G401 (cell line): ENCODE measurements around the gene ARHGAP15. TPM values are rescaled to one million over a fixed set of nuclear protein-coding genes. Genes with fewer than 3 reads are reported as not detected.

Experiments
- DNase-seq: peaks from one replicate; pipeline ENCODE4 v3.0.0-alpha.2; 2015; ENCODE audit warnings: low spot score
- in situ Hi-C: cut with HindIII; loops from 2 replicates; pipeline ENCODE4 v1.10.0; 2016; ENCODE audit warnings: low sequenced_read_pairs, mixed read lengths
- total RNA-seq: library from RNA; depleted of rRNA; stranded (reverse); fragments of >200 nt; shearing (Covaris generic); gene quantifications from 2 replicates; pipeline ENCODE4 v1.2.3, GENCODE V29; 2014

Gene ARHGAP15
- total RNA-seq, 1 experiment from 2014 or later, result not detected

DNA sequence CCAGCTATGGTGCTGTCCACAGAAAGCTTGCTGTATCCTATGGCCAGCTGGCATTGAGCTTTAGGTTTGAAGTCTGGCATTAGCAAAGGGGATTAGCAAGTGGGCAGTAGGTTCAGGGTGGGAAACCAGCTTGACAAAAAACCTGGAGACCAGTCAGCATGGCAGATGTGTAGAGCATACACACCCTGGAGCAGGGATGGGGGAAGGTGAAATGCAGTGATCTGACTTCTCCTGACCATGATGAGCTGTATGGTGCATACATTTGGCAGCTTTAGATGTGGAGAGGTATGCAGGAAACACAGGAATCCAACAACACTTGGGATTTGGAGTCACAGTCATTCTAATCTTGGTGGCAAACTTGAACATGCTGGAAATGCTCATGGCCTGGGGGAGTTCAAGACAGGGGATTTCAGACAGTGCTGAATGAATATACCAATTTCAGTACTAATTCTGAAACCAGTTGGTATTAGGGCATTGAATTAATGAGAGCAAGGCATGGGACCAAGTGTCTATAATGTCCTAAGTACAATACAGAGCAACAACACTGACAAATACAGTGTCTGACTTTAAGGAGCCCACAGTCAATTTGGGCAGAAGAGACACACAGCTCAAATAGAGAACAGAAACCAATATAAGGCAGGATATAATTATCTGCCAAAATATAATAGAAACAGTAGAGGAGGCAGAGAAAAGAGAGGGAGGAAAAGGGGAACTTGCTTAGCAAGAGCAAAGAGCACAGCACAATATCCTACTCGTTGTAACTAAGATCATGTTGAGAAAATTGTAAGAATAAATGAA, 11.8 kb downstream of the ARHGAP15 start:
- DNase-seq, result no peak
- in situ Hi-C loops, result no loop called here

DNA sequence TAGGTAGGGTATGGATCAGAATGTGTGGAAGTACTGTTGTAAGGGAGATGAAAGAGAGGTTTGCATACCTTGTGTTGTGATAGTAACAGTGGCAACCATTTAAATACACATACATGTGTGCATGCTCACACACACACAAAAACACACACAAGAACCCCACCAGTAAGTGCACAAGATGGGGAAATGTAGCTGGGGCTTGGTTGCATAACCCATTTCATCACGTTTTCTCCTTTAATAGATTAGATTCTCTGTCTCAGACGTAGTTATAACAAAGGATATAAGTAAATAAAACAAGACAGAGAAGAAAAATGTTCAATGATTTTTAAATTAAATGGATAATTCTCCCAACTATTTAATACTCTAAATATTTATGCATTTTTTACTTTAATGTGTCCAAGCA, 13.4 kb downstream of the ARHGAP15 start:
- in situ Hi-C loops, result no loop called here
- DNase-seq, result no peak

DNA sequence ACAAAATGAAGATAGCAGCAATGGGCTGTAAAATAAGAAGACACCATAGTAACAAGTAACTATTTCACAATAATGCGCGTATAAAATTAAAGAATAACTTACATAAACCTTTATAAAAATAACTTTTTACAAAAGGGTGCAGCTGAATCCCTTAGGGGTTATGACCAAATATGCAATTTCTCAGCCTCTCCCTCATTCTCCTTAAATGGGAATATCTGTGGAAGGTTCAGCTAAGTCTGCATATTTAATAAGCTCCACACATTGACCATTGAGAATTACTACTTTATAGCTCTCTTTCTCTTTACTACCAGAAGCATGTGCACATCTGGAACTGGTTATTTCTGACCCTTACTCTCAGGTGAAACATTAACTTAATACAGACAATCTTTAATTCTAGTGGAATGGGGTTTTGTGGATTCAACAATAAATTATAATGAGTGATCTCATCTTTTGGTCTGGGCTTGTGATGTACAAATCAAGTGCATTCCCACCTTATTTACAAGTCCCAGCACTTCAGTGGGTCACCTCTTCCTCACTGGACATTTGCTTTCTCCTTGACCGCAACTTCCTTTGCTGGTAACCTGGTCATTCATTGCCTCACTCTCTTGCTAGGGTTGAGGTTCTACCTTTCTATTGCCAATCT, 15.7 kb downstream of the ARHGAP15 start:
- no peak for DNase-seq
- in situ Hi-C loops, result no loop called here

DNA sequence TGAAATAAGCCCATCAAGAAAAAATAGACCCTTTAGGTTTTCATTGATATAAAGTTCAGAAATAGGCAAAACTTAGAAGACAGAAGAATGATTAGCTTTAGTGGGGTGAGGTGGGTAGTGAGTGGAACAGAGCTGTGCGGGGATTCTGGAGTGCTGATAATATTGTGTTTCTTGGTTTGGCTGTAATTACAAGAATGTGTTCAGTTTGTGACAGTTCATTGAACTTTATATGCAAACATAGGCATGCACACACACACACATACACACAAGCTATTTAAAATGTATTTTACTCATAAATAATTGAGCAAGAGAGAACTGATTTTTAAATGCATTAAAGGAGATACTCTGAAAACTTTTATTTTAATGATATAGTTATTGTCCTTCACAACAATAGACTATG, 17.1 kb downstream of the ARHGAP15 start:
- in situ Hi-C loops, result no loop called here
- no peak for DNase-seq

- in situ Hi-C loops, result no loop called here
- no peak for DNase-seq
These were observed 17.8 kb downstream of the ARHGAP15 start for GRCh38 chr2:143146815-143147530.

DNA sequence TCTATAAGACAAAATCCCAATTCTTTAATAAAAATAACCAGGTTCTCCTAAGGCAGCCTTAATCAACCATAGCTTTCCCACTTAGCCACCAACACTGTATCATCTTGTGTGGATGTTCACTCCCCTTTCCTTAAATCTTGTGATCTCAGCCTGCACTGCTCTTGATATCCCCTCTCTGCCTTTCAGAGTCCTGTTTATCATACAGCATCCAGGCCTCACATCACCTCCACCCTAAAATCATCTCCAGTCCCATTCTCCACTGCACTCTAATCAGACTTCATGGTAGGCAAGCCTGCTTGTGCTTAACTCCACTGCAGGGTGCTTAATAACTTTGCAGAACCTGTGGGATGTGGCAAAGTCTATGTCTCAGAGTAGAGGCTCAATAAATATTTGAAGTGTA, 18.8 kb downstream of the ARHGAP15 start:
- no peak for DNase-seq
- in situ Hi-C loops, result no loop called here

DNA sequence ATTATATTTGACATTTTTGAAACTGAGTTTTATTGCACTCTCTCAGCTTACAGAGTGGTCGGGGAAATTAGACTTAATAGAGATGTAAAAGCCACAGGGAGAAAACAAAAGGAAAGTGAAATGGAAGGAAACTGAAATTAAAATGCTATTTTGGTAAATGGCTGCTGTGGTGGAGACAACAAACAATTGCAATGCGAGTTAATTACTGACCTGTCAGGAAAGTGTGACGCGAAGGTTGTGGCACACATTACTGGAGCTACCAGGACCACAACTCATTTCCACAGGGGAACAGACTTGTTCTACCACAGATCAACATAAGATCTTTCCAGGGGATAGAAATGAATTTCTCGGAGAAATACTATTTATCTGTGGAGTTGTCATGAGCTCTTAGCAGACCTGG, 19.5 kb downstream of the ARHGAP15 start:
- in situ Hi-C loops, result no loop called here

DNA sequence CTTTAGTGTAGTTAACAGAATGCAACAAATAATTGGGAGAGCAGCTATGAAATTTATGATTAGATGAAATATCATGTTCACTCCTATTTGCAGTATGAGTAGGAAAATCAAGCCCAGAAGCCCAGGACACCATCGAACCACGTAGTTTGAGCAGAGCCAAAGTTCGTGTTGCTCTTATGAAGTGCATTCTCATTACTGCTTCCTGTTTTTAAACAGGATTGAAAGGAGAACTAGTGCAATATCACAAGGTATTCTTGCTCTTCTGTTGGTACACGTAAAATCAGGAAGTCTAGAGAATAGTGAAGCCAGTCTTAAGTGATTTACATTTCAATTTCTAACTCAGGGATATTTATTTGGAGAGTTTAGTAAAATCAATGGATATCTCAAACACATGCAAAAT, 21.1 kb downstream of the ARHGAP15 start:
- in situ Hi-C loops, result no loop called here
- DNase-seq, result no peak

More for the DNA sequence above, 19.5 kb downstream of the ARHGAP15 start:
- DNase-seq, result no peak

DNA sequence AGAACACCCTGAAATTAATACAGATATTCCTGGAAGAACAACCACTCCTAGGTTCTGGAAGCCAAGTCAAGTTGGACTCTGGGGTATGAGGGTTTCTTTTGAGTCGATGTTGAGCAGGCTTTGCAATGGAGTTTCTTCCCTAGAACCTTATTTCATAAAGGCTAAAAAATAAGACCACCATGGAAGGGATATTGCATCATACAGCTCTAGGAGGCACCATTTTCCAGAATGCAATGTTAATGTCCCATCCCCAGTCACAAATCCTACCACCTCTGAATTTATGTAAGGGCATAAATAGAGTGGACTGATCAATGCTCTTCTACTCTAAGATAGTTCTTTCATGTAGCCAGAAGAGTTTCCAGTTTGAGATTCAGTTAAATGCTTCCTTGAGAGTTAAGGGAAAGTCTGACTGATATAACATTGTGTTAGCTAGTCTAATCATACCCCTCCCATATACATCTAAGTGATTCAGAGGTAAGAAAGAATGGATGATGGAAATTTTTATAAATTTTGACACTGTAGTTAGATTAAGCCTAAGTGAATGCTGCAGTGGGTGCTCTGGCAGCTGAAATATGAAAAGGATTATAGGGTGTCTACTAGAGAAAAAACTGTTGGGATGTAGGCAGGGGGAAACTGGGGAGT, 22.0 kb downstream of the ARHGAP15 start:
- in situ Hi-C loops, result no loop called here

DNA sequence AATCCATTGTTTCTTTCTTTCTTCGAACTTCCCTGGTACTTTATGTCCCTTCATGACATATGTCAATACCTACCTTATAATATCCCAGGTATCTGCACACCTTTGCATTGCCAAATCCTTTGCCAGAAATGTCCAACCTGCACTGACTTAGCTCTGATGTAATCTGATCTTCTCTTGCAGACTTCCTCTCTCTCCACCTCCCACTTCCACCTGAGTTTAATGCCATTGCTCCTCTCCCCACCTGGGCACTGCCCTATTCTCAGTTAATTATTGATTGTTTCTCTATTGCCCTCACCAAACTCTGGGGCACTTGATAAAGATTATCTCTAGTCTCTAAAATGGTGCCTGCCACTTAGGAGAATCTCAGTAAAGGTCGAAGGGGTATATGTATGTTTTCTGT, 23.0 kb downstream of the ARHGAP15 start:
- in situ Hi-C loops, result no loop called here
- no peak for DNase-seq

More for the DNA sequence above, 22.0 kb downstream of the ARHGAP15 start:
- DNase-seq, result no peak

- DNase-seq, result no peak
- in situ Hi-C loops, result no loop called here
These were observed 23.4 kb downstream of the ARHGAP15 start for GRCh38 chr2:143152637-143153036.

DNA sequence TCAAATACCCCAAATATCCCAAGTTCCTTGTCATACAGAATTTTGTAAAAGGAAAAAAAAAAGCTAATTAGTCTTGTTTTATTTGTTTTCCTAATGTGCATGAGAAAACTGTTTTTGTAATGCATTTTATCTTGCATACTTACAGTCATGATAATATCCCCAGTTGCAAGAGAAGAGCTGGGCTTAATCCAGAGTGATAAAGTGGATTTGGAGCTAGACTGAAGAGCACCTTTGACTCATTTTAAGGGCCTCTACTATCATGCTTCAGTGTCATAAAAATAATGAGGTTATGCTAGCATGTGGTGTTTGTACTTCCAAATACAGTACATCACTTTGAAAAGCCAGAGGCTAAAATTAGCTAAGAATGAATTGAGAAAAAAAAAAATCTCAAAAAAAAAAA, 26.4 kb downstream of the ARHGAP15 start:
- DNase-seq, result no peak
- in situ Hi-C loops, result no loop called here

GRCh38 chr2:143157001-143157400, 27.8 kb downstream of the ARHGAP15 start:
- no peak for DNase-seq
- in situ Hi-C loops, result no loop called here

DNA sequence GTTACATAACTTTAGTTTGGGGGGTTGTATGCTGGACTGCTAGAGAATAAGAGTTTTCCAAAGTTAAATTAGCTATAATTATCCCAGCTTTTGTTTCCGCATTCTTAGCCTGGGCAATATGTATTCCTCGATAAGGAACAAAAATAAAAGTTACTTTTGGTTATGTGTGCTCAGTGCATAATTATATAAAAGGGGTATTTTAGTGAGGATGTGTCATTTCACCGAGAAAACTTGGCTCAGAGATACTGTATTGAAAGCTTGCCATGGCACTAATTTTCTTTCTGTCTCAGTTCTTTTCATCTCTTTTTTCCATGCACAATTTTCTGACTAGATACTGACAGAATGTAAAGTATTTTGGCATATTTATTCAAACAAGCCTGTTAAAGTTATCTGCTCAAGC, 28.2 kb downstream of the ARHGAP15 start:
- in situ Hi-C loops, result no loop called here
- DNase-seq, result no peak

DNA sequence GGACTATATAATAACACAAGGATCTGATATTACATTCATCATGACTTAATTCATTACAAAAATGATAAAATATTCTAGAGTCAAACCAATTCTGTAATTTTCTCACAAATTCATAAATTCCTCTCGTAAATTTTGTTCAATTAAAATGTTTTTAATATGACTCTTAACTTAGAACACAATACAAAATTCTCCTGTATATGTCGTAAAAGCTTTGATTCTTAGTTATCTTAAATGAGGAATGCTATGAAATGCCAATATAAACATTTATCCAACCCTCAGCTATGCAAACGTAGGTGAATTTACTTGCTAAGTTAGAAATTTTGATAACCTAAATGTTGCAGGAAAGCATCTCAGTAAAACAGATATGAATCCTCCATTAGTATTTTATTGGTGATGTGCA, 28.9 kb downstream of the ARHGAP15 start:
- no peak for DNase-seq
- in situ Hi-C loops, result no loop called here

- in situ Hi-C loops, result no loop called here
These were observed 29.6 kb downstream of the ARHGAP15 start for GRCh38 chr2:143158551-143159485.

DNA sequence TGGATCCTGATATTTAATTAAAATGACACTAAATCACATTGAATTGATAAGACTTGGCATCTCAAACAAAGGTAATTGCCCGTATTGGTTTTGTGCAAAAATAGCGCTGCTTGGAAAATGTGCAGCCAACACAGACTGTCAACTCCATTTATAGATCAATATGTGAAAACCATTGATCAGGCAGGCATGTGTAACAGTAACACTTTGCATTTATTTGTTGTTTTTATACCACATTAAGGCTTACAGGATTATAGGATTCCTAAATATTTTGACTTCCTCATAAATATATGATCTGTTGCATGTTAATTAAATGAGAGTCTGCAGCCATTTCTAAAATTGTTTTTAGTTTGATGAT, 30.2 kb downstream of the ARHGAP15 start:
- in situ Hi-C loops, result no loop called here
- no peak for DNase-seq

More at GRCh38 chr2:143158551-143159485, 29.6 kb downstream of the ARHGAP15 start:
- no peak for DNase-seq

DNA sequence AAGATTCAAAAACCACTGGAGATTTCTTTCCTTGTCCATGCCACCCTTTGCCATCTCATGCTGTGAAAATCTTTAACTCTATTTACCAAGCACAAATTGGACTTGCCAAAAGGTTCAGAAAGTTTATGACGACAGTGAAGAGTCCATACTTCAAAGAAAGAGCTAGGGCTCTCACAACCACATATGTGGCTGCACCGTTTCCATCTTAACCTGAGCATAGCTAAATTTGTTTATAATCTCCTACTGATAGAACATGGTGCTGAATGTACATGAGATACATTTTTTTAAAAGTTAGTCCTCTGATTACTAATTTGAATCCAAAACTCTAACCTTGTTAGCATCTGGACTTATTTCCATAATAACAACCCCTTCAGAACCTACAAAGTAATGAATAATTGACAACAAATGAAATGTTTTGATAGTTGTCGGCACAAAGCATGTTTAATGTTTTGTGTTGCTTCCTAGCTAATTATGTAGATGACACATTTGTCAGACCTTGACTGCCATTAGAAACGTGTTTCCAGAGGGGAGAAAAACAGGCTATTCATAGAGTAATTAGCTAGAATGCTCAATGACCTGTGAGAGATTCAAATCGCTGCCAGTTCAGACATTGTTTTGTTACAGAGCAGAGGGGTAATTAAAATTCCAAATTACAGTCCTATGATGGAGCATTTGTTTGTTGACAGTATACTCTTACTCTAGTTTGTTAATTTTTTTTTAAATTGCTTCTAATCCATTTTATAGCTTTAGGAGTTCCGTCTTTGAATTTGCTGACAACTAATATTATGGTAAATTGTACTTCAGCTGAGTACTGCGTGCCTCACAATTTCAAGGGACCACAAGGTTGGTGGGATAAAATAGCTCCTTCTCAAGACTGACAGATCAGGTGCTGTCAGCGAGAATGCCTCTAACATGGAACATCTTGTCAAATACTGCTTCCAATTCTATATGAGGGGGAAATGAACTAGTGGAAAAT, 31.8 kb downstream of the ARHGAP15 start:
- DNase-seq, result no peak
- in situ Hi-C loops, result no loop called here
